Measurements from ENCODE around the gene COL26A1.

COL26A1 gene

DNA sequence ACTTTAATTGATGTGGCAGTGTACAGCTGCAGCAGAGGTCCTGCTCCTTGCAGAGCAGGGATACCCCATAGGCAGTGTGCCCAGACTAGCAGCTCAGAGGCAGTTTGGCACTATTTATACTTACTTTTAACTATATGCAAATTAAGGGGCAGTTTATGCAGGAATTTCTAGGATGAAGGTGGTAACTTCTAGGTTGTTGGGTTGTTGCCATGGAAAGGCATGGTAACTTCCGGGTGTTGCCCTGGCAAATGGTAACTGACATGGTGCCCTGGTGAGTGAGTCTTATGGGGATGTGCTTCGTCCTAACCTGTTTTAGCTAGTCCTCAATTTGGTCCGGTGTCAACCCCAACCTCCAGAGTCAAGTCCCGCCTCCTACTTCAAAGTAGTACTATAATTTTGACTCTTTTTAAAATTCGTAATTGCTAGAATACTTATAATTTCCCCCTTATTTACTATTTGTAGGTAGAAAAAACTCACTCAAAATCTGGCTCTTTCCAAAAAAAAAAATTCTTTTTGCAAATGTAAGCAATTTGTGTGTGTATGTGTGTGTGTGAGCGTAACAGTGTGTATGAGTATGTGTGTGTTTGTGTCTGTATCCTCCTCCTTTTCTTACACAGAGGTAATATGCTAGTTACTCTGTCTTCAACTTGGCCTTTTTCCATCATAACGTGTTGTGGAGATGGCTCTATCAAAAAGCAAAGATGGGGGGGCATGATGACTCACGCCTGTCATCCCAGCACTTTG lies 5.9 kb downstream of the COL26A1 start:
- intact Hi-C loops (cut with DNase I), result no loop called here

GRCh38 chr7:101370836-101371235 lies 8.2 kb downstream of the COL26A1 start:
- intact Hi-C loops (cut with DNase I), result no loop called here
- peak in 2 of 10 donors; percentile 22 to 50 for DNase-seq

More for the DNA sequence above, 5.9 kb downstream of the COL26A1 start:
- DNase-seq, result no peak

DNA sequence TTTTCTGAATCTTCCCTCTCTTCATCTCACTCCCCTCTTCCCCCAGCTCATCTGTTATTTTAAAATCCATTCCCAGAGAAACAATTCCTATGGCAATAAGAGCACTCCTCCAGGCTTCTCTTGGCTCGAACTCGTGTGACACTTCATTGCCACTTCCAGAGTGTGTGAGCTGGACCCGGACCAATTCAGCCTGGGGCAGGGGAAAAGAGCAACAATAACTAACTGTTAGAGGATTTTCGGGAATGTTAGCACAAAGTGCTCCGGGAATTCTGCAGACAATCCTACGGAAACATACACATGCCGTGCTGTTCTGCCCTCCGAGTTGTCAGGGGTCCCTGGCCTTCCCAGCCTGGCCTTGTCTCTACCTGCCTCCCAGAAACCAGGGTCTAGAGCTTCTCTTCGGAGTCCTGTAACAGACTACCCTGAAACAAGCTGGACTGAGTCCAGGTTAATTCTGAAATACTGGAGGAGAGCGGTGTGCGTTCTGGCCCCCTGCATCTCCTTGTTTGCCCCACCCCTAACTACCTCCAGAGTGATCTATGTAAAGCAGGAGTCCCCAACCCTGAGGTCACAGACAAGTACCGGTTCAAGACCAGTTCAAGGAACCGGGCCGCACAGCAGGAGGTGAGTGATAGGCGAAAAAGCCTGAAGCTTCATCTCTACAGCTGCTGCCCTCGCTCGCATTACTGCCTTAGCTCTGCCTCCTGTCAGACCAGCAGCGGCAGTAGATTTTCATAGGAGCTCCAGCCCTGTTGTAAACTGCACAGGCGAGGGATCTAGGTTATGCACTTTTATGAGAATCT lies 11.3 kb downstream of the COL26A1 start:
- intact Hi-C loops (cut with DNase I), result no loop called here

DNA sequence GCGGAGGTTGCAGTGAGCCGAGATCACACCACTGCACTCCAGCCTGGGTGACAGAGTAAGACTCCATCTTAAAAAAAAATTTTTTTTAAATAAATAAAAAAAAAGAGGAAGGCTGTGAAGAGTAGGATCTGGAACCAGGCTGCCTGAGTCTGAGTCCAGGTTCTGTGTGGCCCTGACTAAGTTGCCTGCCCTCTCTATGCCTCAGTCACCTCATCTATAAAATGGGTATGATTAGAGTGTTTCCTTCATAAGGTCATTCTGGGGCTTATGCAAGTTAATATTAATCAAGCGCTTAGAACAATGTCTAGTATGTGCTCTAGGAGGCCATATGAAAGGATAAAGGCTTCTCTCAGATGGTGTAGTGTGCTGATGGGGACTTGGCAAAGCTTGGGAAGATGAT lies 12.3 kb downstream of the COL26A1 start:
- intact Hi-C loops (cut with DNase I), result no loop called here
- peak in 1 of 10 donors; percentile 22 for DNase-seq

More for the DNA sequence above, 11.3 kb downstream of the COL26A1 start:
- DNase-seq, result peak in 2 of 10 donors; percentile 61 to 82

DNA sequence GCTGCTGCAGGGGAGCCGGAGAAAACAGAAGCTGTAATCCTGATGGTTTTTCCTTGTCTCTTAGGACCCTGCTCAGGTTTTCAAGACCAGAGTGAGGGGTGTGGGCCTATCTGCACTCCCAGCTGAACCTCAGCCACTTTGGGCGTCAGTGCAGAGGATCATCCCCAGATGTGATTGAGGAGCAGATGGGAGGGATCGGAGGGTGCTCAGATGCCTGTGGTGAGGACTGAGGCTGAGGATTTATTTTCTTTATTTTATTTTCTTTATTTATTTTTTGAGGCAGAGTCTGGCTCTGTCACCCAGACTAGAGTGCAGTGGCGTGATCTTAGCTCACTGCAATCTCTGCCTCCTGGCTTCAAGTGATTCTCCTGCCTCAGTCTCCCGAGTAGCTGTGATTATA lies 13.9 kb downstream of the COL26A1 start:
- intact Hi-C loops (cut with DNase I), result no loop called here
- DNase-seq, result peak in 1 of 10 donors; percentile 35

DNA sequence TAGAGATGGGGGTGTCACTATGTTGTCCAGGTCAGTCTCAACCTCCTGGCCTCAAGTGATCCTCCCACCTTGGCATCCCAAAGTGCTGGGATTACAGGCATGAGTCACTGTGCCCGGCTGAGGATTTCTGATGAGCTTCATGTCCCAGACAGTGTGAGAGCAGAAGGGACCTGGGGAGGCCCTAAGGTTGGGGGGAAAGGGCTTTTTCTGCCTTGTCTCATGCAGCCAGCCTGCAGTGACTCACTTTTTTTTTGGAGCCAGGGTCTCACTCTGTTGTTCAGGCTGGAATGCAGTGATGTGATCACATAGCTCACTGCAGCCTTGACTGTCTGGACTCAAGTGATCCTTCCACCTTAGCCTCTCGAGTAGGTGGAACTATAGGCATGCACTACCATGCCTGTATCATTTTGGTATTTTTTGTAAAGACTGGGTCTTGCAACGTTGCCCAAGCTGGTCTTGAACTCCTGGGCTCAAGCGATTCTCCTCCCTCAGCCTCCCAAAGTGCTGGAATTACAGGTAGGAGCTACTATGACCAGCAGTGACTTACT lies 14.6 kb downstream of the COL26A1 start:
- peak in 1 of 10 donors; percentile 8 for DNase-seq
- intact Hi-C loops (cut with DNase I), result no loop called here

DNA sequence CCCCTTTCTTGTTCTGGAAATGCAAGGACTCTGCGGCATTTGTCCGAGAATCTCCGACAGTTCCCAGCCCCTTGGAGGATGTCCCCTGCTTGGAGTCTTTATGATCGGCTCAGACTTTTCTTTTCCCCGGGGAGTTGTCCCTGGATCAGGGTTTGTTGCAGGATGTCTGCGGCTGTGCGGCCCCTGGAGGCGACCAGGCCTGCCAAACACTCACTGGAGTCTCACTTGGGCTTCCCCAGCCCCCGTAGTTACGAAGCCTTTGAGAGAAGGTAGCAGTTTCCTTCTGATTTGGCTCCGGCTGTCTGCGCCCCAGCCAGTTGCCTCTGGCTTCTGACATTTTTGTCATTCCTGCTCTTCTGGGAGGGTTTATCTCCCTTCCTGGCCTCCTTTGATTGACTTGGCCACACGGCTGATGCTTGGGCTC lies 16.1 kb downstream of the COL26A1 start:
- intact Hi-C loops (cut with DNase I), result no loop called here
- peak in 2 of 10 donors; percentile 25 to 47 for DNase-seq

DNA sequence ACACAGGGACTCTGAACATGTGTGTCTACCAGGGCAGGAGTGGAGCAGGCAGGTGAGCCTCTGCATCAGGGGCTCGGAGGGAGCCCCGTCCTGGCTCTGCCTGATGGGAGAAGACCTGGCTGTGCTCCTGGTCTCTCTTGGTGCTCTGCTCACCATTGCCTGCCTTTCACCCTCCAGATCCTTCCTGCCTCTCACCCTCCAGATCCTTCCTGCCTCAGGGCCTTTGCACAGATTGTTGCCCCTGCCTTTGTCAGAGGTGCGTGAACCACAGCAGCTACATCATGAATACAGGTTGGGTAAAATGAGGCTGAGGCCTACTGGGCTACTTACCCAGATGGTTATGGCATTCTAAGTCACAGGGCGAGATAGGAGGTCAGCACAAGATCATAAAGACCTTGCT lies 16.6 kb downstream of the COL26A1 start:
- intact Hi-C loops (cut with DNase I), result no loop called here
- DNase-seq, result peak in 2 of 10 donors; percentile 11 to 33

- no peak for DNase-seq
- intact Hi-C loops (cut with DNase I), result no loop called here
These were observed 19.0 kb downstream of the COL26A1 start for GRCh38 chr7:101381549-101382111.

- DNase-seq, result no peak
- intact Hi-C loops (cut with DNase I), result no loop called here
These were observed 20.3 kb downstream of the COL26A1 start for GRCh38 chr7:101382937-101383336.

DNA sequence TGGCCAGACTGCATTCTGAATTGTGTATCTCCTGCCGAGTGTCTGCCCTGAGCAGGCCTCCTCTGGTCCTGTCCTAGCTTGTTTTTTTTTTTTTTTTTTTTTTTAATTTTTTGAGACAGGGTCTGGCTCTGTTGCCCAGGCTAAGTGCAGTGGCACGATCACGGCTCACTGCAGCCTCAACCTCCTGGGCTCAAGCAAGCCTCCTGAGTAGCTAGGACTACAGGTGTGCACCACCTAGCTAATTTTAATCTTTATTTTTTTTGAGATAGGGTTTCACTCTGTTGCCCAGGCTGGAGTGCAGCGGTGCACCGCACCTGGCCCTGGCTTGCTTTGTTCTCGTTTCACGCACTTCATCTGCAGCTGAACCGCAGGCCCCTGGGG lies 23.5 kb downstream of the COL26A1 start:
- DNase-seq, result no peak
- intact Hi-C loops (cut with DNase I), result no loop called here

GRCh38 chr7:101386558-101387231 lies 24.0 kb downstream of the COL26A1 start:
- intact Hi-C loops (cut with DNase I), result no loop called here
- peak in 7 of 10 donors; percentile 31 to 92 (median 57) for DNase-seq

DNA sequence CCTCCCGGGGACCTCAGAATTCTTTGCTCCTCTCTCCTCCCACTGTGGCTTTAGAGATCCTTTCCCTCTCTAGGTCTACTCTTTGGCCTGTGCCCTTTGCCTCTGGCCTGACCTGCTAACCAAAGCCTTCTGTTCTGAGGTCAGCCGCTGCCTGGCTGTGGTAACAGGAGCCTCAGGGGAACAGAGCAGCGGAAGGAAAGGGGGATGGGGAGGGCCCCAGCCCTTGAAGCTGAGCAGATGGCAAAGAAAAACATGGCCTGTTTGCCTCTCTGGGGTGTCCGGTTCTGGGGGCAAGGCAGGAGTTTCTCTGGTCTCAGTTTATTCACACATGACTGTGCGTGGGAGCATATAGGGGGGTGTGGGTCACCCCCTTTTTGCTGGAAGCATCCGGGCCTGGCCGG lies 28.2 kb downstream of the COL26A1 start:
- intact Hi-C loops (cut with DNase I), result no loop called here
- DNase-seq, result peak in 1 of 10 donors; percentile 26

DNA sequence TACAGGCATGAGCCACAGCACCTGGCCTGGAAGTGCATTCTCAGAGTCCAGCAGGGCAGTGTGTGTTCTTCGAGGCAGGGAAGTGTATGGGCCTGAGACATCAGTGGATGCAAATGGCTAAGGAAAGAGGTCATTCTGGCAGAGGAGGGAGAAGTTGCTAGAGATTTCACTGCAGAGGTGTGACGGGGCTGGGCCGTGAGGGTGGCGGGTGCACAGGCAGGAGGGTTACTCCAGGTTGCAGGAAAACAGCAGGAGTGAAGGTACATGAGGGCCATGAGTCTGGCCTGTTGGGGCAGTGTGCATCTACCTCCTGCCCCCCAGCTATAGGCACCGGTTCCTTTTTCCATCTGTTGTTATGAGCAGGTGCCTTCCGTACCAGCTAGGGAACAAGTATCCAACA lies 29.3 kb downstream of the COL26A1 start:
- intact Hi-C loops (cut with DNase I), result no loop called here
- peak in 1 of 10 donors; percentile 25 for DNase-seq

DNA sequence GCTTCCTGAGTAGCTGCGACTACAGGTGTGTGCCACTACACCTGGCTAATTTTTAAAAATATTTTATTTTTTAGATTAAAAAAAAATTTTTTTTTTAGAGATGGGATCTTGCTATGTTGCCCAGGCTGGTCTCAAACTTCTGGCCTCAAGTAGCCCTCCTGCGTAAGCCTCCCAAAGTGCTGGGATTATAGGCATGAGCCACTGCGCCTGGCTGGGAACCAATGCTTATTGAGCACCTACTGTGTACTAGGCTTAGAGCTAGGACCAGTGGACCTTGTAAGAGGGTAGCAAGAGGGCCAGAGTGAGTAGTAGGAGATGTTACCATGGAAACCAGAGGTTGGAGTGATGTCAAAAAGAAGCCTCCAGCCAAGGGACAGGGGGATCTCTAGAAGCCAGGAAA lies 31.2 kb downstream of the COL26A1 start:
- DNase-seq, result peak in 2 of 10 donors; percentile 4 to 18
- intact Hi-C loops (cut with DNase I), result no loop called here

DNA sequence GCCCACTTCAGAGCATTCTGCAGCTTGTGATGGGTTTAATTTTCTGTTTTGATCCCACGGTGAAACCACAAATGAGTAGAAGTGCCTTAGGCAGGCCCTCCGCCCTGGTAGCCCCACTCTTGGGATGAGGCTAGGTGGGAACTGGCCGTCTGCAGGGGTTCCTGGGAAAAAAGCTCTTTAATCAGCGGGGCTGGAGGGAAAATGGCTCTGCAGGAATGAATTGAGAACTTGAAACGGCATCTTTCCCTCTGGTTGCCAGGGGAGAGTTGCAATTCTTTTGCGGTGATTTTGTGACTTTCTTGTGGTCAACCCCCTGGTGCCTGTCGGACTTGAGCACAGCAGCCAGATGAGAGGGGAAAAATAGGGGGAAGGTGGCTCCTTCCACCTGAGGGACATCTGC lies 32.7 kb downstream of the COL26A1 start:
- intact Hi-C loops (cut with DNase I), result no loop called here
- peak in 1 of 10 donors; percentile 33 for DNase-seq

DNA sequence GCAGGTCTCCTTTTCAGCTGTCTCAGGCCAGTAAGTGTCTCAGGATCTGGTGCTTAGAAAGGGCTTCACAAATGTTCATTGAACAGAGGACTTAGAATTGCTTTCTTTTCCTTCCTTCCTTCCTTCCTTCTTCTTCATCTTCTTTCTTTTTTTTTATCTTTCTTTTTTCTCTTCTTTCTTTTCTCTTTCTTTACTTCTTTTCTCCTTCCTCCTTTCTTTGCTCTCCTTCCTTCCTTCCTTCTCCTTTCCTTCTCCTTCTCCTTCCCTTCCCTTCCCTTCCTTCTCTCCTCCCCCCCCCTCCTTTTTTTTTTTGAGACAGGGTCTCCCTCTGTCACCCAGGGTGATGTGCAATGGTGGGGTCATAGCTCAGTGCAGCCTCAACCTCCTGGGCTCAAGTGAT lies 34.6 kb downstream of the COL26A1 start:
- DNase-seq, result no peak
- intact Hi-C loops (cut with DNase I), result no loop called here

GRCh38 chr7:101397770-101398324 lies 35.2 kb downstream of the COL26A1 start:
- DNase-seq, result no peak
- intact Hi-C loops (cut with DNase I), result no loop called here

DNA sequence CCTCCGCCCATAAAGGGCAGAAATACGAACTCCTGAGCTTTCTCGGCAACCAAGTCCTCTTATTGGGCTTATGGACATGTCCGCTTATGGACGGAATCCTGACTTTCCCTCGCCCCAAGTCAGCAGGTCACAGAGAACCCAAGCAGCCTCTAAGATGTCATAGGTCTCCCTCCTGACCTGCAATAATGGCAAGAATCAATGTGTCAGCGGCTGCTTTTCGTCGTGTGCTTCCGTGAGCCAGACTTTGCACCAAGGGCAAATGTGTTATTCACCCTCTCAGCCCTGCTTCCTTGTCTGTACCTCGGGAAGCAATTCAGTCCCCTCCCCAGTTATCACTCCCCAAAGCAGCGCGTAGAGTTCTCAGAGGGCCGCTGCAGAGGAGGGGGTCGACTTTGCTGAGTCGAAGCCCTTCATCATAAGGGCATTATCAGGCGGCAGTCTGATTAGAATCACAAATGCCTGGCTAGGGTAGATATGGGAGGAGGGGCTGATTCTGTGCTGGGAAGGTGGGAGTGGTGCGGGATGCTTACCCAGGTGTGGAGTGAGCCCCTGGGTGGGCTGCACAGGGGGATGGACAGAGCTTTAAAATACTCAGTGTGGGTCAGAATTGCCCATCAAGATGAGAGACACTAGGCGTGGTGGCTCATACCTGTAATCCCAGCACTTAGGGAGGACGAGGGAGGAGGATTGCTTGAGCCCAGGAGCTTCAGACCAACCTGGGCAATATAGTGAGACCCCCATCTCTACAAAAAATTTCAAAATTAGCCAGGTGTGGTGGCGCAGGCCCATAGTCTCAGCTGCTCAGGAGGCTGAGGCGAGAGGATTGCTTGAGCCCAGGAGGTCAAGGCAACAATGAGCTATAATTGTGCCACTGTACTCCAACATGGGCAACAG lies 36.0 kb downstream of the COL26A1 start:
- intact Hi-C loops (cut with DNase I), result no loop called here
- peak in 2 of 10 donors; percentile 17 for DNase-seq

All from posterior cingulate gyrus (tissue), 11 donors.